ENCODE measurements around the gene LCE1D. TPM values are rescaled to one million over a fixed set of nuclear protein-coding genes. Genes with fewer than 3 reads are reported as not detected.

The LCE1D gene
- total RNA-seq, 2 donors from 2014 or later = not detected

GRCh38 chr1:152806576-152806975 is 10.1 kb downstream of the LCE1D start, which contains the start of gene LCE1C:
LCE1C (minus strand) TSS chr1:152806651; CDS start chr1:152805478, 1,173 bp downstream.
- no peak for DNase-seq
- intact Hi-C loops (cut with DNase I) = no loop called here
- no peak for ATAC-seq

DNA sequence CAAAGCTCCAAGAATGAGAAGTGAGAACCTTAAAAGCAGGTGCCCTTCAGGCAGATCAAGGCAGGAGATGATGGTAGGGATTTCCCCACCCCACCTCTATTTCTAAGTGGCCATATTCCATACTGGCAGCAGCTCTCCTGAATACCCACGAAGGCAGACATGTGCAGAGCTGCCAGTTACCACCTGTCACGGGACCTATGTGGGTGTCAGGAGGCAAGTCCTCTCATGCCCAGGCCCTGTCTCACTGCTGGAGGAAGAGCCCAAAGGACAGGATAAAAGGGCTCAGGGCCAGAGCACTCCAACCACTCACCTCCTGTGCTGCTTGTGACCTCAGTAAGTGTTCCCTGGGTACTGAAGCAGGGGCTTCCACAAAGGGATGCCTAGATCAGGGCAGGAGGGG is 14.5 kb downstream of the LCE1D start:
- intact Hi-C loops (cut with DNase I) = no loop called here
- DNase-seq (no peak), ATAC-seq (no peak)

DNA sequence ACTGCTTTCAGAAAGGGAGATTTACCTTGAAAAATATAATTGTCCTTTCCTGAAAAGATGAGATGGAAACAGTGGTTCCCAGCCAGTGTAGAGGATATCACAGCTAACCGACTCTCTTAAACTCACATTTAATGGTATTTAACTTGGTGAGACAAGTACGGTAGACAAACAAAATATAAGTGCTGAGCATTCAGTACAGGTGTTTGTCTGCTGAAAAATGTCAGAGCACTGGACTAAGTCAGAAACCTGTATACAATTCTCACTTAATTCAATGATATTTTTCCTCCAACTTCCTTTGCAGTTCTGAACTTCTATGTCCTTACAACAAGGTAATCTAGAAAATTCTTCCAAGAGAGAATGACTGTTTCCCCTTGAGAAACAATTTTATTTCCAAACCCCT is 15.2 kb downstream of the LCE1D start, which contains the start of gene LCE1B:
Gene LCE1B (plus strand): TSS at position 301 of the 400 bp plus-strand sequence. CDS start 476 bp downstream, outside the sequence.
- DNase-seq = no peak
- ATAC-seq = no peak
- intact Hi-C loops (cut with DNase I) = no loop called here

DNA sequence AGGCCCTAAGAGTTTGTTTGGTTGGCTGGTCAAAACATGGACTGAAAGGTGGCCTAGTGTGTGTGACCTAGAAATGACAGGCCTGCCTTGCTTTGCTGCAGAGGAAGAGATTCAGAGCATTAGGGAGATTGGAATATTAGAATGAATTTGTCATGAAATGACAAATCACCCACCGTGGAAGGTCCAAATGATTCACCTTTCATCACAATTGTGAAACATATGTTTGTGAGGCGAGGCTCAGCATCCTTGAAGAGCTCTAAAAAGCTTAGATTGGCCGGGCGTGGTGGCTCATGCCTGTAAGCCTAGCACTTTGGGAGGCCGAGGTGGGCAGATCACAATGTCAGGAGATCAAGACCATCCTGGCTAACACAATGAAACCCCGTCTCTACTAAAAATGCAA is 20.8 kb downstream of the LCE1D start:
- ATAC-seq = no peak
- intact Hi-C loops (cut with DNase I) = no loop called here
- DNase-seq = no peak

DNA sequence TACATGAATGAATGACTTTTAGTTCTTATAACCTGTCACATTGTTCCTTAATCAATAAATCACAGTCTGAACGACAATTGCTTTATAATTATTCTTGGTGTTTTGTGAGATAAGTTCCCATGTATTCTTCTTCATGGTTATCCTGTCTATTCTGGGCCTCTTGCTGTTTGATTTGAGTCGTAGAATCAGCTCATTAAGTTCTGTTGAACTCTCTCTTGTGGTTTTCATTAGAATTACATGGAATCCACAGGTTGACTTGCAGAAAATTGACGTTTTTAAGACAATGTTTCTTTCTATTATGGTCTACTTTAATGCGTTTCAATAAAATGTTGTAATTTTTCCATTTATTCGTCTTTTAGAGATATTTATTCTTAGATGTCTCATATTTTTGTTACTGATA is 26.8 kb downstream of the LCE1D start:
- ATAC-seq = no peak
- DNase-seq = no peak
- intact Hi-C loops (cut with DNase I) = no loop called here

DNA sequence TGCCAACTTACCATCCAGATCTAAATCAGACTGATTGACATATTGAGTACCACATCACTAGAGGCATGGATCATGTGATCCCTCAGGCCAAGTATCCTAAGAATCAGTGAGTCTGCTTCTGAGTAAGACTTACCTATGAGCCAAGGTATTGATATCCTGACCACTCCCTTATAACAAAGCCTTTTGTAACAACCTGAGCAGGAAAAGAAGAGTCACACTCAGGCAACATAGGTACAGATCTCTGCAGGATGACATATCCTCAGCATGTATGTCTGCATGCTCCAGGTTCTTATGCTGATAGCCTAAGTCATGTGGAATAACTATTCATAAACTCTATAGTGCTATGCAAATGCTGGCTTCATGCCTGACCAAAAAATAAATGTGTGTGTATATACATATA is 28.4 kb downstream of the LCE1D start:
- intact Hi-C loops (cut with DNase I) = no loop called here
- DNase-seq (no peak), ATAC-seq (no peak)

- intact Hi-C loops (cut with DNase I) = no loop called here
- DNase-seq = no peak
- ATAC-seq = no peak
These were observed 30.7 kb downstream of the LCE1D start, which contains the start of gene LCE1A for GRCh38 chr1:152827173-152827572. LCE1A (plus strand) TSS chr1:152827473; CDS start chr1:152827473, 0 bp downstream.

- no peak for ATAC-seq
- intact Hi-C loops (cut with DNase I) = no loop called here
- no peak for DNase-seq
These were observed 40.3 kb downstream of the LCE1D start for GRCh38 chr1:152836870-152837269.

GRCh38 chr1:152842556-152842955 is 46.0 kb downstream of the LCE1D start, which contains the start of gene LCE6A:
LCE6A (plus strand) TSS chr1:152842856; CDS start chr1:152843521, 665 bp downstream.
- ATAC-seq (no peak), DNase-seq (no peak)
- intact Hi-C loops (cut with DNase I) = no loop called here

Other genes with a start within 250 kb of the LCE1D start
- not detected for gene LCE3E, start 229.9 kb upstream of the LCE1D start, total RNA-seq
- not detected for gene LCE3D, start 216.2 kb upstream of the LCE1D start, total RNA-seq
- gene LCE3C, start 196.5 kb upstream of the LCE1D start, total RNA-seq = not detected
- gene LCE3B, start 182.9 kb upstream of the LCE1D start, total RNA-seq = not detected
- gene LCE3A, start 173.6 kb upstream of the LCE1D start, total RNA-seq = not detected
- not detected for gene LCE2D, start 133.3 kb upstream of the LCE1D start, total RNA-seq
- gene LCE2C, start 121.4 kb upstream of the LCE1D start, total RNA-seq = not detected
- not detected for gene LCE2B, start 110.6 kb upstream of the LCE1D start, total RNA-seq
- not detected for gene LCE2A, start 98.4 kb upstream of the LCE1D start, total RNA-seq
- not detected for gene LCE4A, start 88.6 kb upstream of the LCE1D start, total RNA-seq
- gene KPRP, start 38.7 kb upstream of the LCE1D start, total RNA-seq = not detected
- gene LCE1F, start 21.6 kb upstream of the LCE1D start, total RNA-seq = not detected
- not detected for gene LCE1E, start 10.5 kb upstream of the LCE1D start, total RNA-seq
- gene LCE1C, start 9.9 kb downstream of the LCE1D start, total RNA-seq = not detected
- gene LCE1B, start 15.2 kb downstream of the LCE1D start, total RNA-seq = not detected
- not detected for gene LCE1A, start 30.8 kb downstream of the LCE1D start, total RNA-seq
- not detected for gene LCE6A, start 46.1 kb downstream of the LCE1D start, total RNA-seq
- gene LCE7A, start 63.3 kb downstream of the LCE1D start, total RNA-seq = not detected
- not detected for gene SMCP, start 81.6 kb downstream of the LCE1D start, total RNA-seq
- gene IVL, start 111.8 kb downstream of the LCE1D start, total RNA-seq = not detected
- not detected for gene SPRR5, start 150.5 kb downstream of the LCE1D start, total RNA-seq
- not detected for gene SPRR4, start 173.9 kb downstream of the LCE1D start, total RNA-seq
- gene SPRR1A, start 187.4 kb downstream of the LCE1D start, total RNA-seq = not detected
- not detected for gene SPRR3, start 205.0 kb downstream of the LCE1D start, total RNA-seq
- gene SPRR1B, start 234.5 kb downstream of the LCE1D start, total RNA-seq = not detected
- not detected for gene SPRR2D, start 244.4 kb downstream of the LCE1D start, total RNA-seq

Data from left cardiac atrium (tissue), 4 donors.